Endothelial cell of umbilical vein (primary cell): ENCODE results near the gene MME.

ENCODE experiments used
- EZH2 ChIP-seq: IDR thresholded peaks from 2 replicates; pipeline ENCODE4 v1.6.1; 2012; ENCODE audit warnings: borderline replicate concordance, low read depth, mild to moderate bottlenecking, moderate library complexity, low read length, inconsistent platforms; ENCODE audit not compliant: severe bottlenecking
- FOS ChIP-seq: IDR thresholded peaks from 2 replicates; pipeline ENCODE4 v1.6.1; 2011; ENCODE audit warnings: mild to moderate bottlenecking, low read length, moderate library complexity, borderline replicate concordance; ENCODE audit not compliant: insufficient read depth
- POLR2A ChIP-seq: IDR thresholded peaks from 2 replicates; pipeline ENCODE4 v1.6.1; 2012; ENCODE audit warnings: low read depth, mild to moderate bottlenecking, control low read depth, low read length
- POLR2AphosphoS5 ChIP-seq: IDR thresholded peaks from 2 replicates; pipeline ENCODE4 v1.6.1; 2012; ENCODE audit warnings: low read depth, mild to moderate bottlenecking, control low read depth, low read length, moderate library complexity; ENCODE audit not compliant: insufficient read depth
- TF ChIP-seq, protein P1 (sequence below), 2 donors: IDR thresholded peaks; 1 replicate in 1 of 2; 2 replicates in 1 of 2; pipeline ENCODE4 v1.5.1; 2011; ENCODE audit warnings: low read length in 2 of 2, mild to moderate bottlenecking in 2 of 2, moderate library complexity in 2 of 2, control low read depth in 1 of 2, inconsistent platforms in 1 of 2, low read depth in 1 of 2; ENCODE audit not compliant: insufficient read depth in 1 of 2; ENCODE audit errors: extremely low read depth in 1 of 2

DNA sequence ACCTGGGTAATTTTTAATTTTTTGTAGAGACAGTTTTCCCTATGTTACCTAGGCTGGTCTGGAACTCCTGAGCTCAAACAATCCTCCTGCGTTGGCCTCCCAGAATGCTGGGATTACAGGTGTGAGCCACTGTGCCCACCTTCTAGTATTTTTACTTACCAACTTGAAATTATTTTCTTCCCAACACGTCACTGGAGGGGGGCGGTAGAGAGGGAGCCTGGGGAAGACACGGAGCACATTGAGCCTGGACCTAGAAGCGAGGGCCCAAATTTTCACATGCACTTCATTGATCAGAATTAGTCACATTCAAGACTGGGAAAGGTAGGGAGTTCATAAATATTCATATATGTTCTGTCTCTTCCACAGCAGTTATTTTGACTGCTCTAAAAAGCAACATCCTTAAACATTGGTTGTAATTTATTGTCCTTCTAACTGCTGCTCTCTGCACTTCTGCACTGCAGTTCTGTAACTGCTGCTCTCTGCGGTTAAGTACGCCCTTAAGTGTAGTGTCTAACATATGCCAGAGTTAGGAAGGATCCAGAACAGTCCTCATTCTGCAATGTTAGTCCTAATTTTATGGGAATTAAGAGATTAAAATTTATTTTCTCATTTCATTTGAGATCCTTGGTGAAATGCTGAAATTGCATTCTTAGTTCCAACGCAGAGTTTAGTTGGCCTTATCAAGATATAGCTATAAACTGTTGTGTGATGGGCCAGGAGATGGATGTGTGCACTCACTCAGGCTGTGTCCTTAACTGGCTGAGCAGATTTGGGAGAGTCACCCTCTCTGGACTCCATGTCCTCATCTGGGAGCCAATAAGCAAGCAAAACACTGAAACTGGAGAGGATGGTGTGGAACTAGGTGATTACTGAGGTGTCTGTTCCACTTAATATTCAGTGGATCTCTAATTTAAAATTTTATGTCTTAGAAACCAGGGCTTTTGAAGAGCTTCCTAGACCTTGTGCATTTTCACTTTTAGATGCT is 115.1 kb downstream of the MME start:
- TF ChIP-seq, protein P1, sequence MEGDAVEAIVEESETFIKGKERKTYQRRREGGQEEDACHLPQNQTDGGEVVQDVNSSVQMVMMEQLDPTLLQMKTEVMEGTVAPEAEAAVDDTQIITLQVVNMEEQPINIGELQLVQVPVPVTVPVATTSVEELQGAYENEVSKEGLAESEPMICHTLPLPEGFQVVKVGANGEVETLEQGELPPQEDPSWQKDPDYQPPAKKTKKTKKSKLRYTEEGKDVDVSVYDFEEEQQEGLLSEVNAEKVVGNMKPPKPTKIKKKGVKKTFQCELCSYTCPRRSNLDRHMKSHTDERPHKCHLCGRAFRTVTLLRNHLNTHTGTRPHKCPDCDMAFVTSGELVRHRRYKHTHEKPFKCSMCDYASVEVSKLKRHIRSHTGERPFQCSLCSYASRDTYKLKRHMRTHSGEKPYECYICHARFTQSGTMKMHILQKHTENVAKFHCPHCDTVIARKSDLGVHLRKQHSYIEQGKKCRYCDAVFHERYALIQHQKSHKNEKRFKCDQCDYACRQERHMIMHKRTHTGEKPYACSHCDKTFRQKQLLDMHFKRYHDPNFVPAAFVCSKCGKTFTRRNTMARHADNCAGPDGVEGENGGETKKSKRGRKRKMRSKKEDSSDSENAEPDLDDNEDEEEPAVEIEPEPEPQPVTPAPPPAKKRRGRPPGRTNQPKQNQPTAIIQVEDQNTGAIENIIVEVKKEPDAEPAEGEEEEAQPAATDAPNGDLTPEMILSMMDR (IDR thresholded peaks at IDR 0.05; ENCODE audit: extremely low read depth in 1 of 2, insufficient read depth in 1 of 2, low read depth in 1 of 2, low read length in 2 of 2): no peak
- TF ChIP-seq POLR2A (no peak), FOS (no peak), EZH2 (no peak), POLR2AphosphoS5 (no peak)
